ENCODE results near the gene TUT4.

Gene TUT4

DNA sequence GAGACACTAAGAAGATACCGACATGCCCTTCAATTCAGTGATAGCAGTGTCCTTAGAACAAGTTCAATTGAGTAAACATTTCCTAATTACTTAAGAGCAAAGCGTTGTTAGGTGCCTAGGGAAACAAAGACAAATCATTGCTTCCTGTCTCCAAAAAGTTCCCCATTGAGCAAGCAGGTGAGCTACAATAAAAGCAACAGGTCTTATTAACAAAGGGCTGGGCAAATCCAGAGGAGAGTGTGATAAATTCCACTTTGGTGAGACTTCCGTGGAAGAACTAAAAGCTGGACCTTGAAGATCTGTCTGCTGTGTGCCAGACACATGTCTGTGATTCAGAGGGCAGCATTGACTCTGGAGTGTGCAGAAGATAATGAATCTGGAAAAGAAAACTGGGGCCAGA lies 1.9 kb upstream of the TUT4 start:
- no peak overlapping the region for H2AFZ ChIP-seq (ENCODE audit: low read length)
- no peaks in the 10 kb centered on the region for H3K9me2 ChIP-seq (ENCODE audit: low read depth, low read length)
- no peaks in the 10 kb centered on the region for H3K9me3 ChIP-seq (ENCODE audit: low read length)
- H3K9ac ChIP-seq (ENCODE audit: low read length) = no peak overlapping the region
- H3K79me2 ChIP-seq (ENCODE audit: insufficient read depth, low read length) = peaks cover 23% of the 10 kb centered on the region
- no peaks in the 10 kb centered on the region for H3K27me3 ChIP-seq (ENCODE audit: insufficient read depth, low read length)
- TF ChIP-seq, protein P1, sequence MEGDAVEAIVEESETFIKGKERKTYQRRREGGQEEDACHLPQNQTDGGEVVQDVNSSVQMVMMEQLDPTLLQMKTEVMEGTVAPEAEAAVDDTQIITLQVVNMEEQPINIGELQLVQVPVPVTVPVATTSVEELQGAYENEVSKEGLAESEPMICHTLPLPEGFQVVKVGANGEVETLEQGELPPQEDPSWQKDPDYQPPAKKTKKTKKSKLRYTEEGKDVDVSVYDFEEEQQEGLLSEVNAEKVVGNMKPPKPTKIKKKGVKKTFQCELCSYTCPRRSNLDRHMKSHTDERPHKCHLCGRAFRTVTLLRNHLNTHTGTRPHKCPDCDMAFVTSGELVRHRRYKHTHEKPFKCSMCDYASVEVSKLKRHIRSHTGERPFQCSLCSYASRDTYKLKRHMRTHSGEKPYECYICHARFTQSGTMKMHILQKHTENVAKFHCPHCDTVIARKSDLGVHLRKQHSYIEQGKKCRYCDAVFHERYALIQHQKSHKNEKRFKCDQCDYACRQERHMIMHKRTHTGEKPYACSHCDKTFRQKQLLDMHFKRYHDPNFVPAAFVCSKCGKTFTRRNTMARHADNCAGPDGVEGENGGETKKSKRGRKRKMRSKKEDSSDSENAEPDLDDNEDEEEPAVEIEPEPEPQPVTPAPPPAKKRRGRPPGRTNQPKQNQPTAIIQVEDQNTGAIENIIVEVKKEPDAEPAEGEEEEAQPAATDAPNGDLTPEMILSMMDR (IDR thresholded peaks at IDR 0.05; ENCODE audit: low read length) = no peak
- peaks cover 29% of the 10 kb centered on the region for H3K4me1 ChIP-seq (ENCODE audit: insufficient read depth, low read length, severe bottlenecking)
- no peaks in the 10 kb centered on the region for H4K20me1 ChIP-seq (ENCODE audit: insufficient read depth, low read length)
- no peak overlapping the region for H3K27ac ChIP-seq (ENCODE audit: low read depth, low read length, poor library complexity, severe bottlenecking)
- 0 out of 2 replicates have a peak, but pooled peaks cover 10% of the 10 kb centered on the region for H3F3A ChIP-seq (ENCODE audit: insufficient read depth, low read length)
- H3K4me3 ChIP-seq (ENCODE audit: low read depth, low read length, poor library complexity, severe bottlenecking) = no peak overlapping the region
- no peaks in the 10 kb centered on the region for H3K36me3 ChIP-seq (ENCODE audit: insufficient read depth, low read length)
- H3K4me2 ChIP-seq (ENCODE audit: low read length) = peak overlapping the region; percentile 99; the same call in 1 of the 2 replicates

DNA sequence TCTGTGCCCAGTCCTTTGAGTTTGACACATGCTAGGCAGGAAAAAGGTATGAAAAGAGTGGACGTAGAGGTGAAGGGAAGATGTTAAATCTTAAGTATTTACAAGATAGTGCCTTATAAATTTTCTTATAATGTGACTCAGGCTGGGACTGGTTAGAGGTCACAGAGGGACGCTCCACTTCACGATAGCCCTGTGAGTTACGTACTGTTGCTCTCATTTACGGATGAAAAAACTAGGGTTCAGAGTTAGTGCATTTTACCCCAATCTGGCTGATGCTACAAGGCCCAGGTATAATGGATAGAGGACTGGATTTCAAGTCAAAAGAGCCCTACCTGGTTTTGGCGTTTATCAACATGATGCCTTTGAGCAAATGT lies 1.4 kb upstream of the TUT4 start:
- peak overlapping the region; percentile 82 for H3K4me3 ChIP-seq (ENCODE audit: low read depth, low read length, poor library complexity, severe bottlenecking)
- H3K27ac ChIP-seq (ENCODE audit: low read depth, low read length, poor library complexity, severe bottlenecking) = no peak overlapping the region
- H3K27me3 ChIP-seq (ENCODE audit: insufficient read depth, low read length) = no peaks in the 10 kb centered on the region
- 0 out of 2 replicates have a peak, but pooled peaks cover 10% of the 10 kb centered on the region for H3F3A ChIP-seq (ENCODE audit: insufficient read depth, low read length)
- no peaks in the 10 kb centered on the region for H4K20me1 ChIP-seq (ENCODE audit: insufficient read depth, low read length)
- H3K9ac ChIP-seq (ENCODE audit: low read length) = peak overlapping the region; percentile 81; the same call in 1 of the 2 replicates
- peaks cover 34% of the 10 kb centered on the region for H3K4me1 ChIP-seq (ENCODE audit: insufficient read depth, low read length, severe bottlenecking)
- peaks cover 28% of the 10 kb centered on the region for H3K79me2 ChIP-seq (ENCODE audit: insufficient read depth, low read length)
- H3K4me2 ChIP-seq (ENCODE audit: low read length) = peak overlapping the region; percentile 99
- no peak for TF ChIP-seq EZH2 (IDR thresholded peaks at IDR 0.05; ENCODE audit: borderline replicate concordance, low read length)
- TF ChIP-seq, protein P1 (IDR thresholded peaks at IDR 0.05; ENCODE audit: low read length) = no peak
- no peak overlapping the region for H2AFZ ChIP-seq (ENCODE audit: low read length)
- H3K9me2 ChIP-seq (ENCODE audit: low read depth, low read length) = no peaks in the 10 kb centered on the region
- H3K36me3 ChIP-seq (ENCODE audit: insufficient read depth, low read length) = no peaks in the 10 kb centered on the region
- H3K9me3 ChIP-seq (ENCODE audit: low read length) = no peaks in the 10 kb centered on the region

DNA sequence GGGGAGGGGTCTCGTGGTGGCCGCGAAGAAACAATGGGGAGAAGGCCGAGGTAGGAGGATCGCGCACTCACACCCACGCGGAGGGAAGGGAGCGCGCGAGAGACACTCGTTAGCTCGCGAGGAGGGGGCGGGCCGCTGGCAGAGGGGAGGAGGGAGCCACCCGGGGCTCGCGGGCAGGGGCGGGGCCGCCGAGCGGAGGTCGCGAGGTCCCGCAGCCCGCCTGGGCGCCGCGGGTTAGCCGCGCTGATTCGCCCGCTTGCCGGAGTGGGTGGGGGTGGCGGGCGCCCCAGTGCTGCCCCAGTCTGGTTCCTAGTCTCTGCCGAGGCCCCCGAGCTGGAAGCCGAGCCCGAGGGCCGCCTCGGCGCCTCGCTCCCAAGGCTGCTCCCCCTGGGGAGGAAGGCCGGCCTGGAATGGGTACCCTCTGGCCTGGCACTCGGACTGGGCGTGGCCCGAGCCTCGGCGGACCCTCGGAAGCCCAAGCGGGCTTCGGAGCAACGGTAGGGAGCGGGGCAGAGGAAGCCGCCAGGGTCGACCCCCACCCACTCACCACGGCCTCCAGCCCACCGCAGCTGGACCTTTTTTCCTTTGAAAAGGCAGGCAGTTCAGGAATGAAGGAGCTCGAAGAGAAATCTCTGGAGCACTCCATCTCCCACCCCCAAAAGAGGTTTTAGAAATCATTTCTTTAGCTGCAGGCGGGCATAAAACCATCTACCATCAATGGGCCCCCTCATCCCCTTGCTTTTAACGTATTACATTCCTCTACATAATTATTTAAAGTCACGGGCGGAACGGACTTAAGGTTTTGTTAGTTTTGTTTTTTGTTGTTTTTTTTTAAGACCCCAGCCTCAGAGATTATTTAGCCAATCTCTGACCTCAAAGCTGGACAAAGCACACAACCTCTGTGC lies 722 bp upstream of the TUT4 start:
- Histone ChIP-seq H3K79me2 (ENCODE audit: insufficient read depth, low read length) (peaks cover 34% of the 10 kb centered on the region), H3K4me1 (ENCODE audit: insufficient read depth, low read length, severe bottlenecking) (peaks cover 36% of the 10 kb centered on the region), H3K4me2 (ENCODE audit: low read length) (peak overlapping the region; percentile 99), H3K36me3 (ENCODE audit: insufficient read depth, low read length) (no peaks in the 10 kb centered on the region), H3F3A (ENCODE audit: insufficient read depth, low read length) (0 out of 2 replicates have a peak, but pooled peaks cover 10% of the 10 kb centered on the region), H2AFZ (ENCODE audit: low read length) (no peak overlapping the region), H3K9ac (ENCODE audit: low read length) (peak overlapping the region; percentile 81), H3K9me2 (ENCODE audit: low read depth, low read length) (no peaks in the 10 kb centered on the region), H3K27ac (ENCODE audit: low read depth, low read length, poor library complexity, severe bottlenecking) (peak overlapping the region; percentile 87), H3K4me3 (ENCODE audit: low read depth, low read length, poor library complexity, severe bottlenecking) (peak overlapping the region; percentile 82), H3K27me3 (ENCODE audit: insufficient read depth, low read length) (no peaks in the 10 kb centered on the region), H3K9me3 (ENCODE audit: low read length) (no peaks in the 10 kb centered on the region), H4K20me1 (ENCODE audit: insufficient read depth, low read length) (no peaks in the 10 kb centered on the region)
- TF ChIP-seq EZH2 (IDR thresholded peaks at IDR 0.05; ENCODE audit: borderline replicate concordance, low read length) = no peak
